NCI-H2029 (cell line): ENCODE measurements around the gene HSP90AB1.

Source experiments
- DNase-seq: peaks from one replicate; lab custom pipeline; 2025; lab: John Stamatoyannopoulos, UW

HSP90AB1 gene

GRCh38 chr6:44286747-44287146 lies 39.8 kb downstream of the HSP90AB1 start:
- DNase-seq: no peak

DNA sequence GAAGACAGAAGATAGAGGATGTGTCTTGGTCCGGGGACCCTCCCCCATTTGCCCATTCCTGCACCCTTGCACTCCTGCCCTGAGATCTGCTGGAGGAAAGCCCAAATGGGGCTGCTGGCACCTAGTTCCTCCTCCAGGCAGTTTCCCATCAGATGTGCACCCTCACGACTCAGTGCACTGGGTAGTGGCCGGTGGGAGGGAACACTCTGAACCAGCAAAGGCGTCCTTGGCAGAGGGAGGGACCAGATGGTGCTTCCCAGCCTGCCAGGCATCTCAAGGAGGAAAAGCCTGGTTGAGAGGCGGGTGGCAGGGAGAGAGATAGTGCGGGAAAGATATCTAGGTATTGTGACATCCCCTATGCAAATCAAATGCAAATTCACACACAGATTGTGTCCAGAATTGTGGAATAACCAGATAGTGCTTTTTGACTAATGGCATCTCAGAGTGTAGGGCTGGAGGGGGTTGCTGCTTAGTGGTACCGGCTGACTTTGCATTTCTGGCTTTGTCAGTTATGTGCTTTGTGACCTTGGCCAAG lies 42.9 kb downstream of the HSP90AB1 start:
- DNase-seq: no peak

- no peak for DNase-seq
Observed at GRCh38 chr6:44291841-44292240, 44.9 kb downstream of the HSP90AB1 start.

- no peak for DNase-seq
Observed at GRCh38 chr6:44292661-44293365, 45.9 kb downstream of the HSP90AB1 start.

DNA sequence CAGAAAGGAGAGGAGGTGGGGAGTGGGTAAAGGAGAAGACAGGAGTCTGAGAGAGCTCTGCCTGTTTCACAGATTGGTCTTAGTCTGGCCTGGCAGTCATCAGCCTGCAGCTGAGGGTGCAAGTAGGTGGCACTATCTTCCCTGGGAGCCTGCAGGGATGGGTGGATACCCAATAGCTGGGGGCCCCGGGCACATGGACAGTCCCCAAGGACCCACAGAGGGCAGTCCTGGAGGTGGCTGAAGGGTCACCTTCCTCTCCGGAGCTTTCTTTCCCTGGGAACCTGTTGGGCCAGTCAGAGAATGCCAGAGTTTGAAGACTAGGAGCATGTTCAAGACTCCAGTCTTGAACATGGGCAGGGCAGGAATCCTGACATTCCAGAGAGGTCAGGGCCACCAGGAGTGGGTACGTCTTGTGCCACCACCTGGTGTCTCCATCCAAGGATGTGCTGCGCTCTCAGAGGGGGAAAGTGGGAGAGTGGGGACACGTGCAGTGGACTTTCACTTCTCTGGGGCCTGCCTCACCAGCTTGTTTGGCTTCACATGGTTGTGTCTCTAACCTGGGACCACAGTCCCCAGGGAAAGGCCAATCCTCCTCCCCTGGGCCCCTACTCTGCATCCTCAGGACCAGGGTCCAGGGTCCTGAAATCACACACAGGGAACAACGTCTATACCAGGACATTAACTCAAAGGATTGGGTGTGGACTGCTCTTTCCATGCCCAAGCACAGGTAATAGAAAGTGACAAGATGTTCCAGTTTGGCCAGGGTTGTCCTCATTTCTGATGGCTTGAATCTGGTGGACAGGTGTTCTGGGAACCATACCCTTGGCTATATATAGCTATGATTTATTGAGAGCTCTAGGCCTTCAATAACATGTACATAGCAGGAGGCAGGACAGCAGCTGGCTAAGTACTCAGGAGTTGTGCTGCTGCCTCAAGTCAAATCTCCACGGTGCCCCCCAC lies 48.2 kb downstream of the HSP90AB1 start:
- DNase-seq: no peak

DNA sequence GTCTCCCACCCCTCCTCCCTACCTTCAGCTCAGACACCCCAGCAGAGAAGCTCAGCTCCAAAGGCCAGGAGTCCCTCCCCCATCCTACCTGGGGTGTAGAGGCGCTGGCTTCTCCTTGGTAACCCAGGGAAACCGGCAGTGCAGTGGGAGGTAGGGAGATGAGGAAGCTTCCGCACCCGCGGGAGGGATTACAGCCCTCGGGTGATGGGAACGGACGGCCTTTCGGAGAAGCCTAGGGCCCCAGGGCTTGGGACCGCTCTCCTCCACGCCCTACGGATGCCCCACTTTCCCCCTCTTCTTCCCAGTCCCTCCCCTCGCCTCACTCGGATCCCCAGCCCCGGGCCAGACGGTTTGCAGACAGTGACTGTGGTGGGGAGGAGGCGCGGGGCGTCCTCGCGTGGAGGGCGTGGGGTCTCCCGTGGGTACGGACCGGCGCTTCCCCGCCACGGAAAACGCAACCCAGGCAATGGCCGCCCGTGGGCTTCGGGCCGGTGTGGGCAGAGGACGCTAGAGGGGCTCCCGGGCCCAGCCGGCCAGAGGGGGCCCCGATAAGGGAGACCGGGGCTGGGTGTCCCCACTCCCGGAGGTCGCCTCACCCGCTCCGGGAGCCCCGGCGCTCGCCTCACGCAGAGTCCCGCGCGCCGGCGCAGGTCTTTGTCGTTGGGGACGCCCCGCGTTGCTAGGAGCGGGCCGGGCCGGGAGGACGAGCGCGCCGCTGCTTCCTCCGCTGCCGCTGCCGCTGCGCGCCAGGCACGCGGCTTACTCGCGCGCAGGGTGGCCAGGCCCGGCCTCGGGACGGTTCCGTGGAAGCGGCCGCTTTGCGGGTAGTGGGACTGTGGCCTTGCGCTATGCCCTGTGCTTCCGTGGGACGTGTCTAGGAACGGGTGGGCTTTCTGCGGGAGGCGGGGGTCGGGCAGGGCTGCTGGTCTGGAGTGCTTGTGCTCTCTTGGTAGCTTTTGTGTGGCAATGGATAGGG lies 50.5 kb downstream of the HSP90AB1 start:
- DNase-seq: no peak

GRCh38 chr6:44298055-44298803 lies 51.3 kb downstream of the HSP90AB1 start:
- no peak for DNase-seq

GRCh38 chr6:44298864-44299263 lies 52.0 kb downstream of the HSP90AB1 start:
- DNase-seq: no peak

DNA sequence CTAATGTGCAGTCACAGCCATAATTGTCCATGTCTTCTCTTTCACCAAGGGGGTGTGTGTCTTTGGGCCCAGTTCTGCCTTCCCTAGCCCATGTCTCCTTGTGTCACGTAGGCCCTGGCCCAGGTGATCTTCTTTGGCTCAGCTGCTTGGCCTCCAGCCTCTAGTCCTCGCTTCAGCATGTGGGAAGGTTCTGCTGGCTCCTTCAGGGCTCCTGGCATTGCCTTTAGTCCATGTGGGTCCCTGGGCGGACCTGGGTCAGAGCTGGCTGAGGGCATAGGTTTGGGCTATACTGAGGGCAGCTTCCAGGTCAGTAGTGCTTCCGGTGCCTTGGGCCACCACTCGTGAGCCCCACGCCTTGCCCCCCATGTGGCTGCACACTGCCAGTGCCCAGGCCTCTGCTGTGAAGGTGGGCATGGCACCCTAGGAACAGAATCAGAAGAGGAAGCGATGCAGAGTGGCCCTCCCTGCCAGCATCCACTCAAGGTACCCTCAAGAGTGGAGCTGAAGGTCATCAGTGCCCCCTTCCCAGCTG lies 53.5 kb downstream of the HSP90AB1 start:
- no peak for DNase-seq

GRCh38 chr6:44301106-44301505 lies 54.2 kb downstream of the HSP90AB1 start:
- DNase-seq: no peak

- no peak for DNase-seq
Observed at GRCh38 chr6:44301782-44302564, 55.1 kb downstream of the HSP90AB1 start.

DNA sequence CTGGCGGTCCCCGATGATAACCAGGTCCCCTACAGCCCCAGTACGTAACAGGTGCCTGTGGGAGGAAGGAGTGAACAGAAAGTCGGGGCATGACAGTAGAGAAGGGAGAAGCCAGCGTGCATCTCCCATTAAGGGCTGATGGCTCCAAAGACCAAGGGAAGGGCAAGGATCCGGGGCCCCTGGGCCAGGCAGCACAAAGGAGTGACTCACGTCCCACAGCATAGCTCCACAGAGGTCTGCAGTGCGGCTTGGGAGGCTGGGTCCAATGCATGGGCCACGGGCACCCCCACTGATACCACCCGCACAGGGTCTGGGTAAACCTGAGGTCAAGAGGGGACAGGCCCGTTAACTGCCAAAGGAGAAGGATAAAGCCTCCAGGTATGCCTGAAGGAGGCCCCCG lies 56.0 kb downstream of the HSP90AB1 start:
- DNase-seq: no peak
